ENCODE measurements around the gene ECE1.
A peak's percentile ranks its signal among the peaks of the same experiment; 100 is the strongest.
"Not testable (repeated sequence)": the region's sequence is repeated elsewhere in the genome, so short reads cannot be mapped to it uniquely, and the experiment has no call there.

Gene ECE1

DNA sequence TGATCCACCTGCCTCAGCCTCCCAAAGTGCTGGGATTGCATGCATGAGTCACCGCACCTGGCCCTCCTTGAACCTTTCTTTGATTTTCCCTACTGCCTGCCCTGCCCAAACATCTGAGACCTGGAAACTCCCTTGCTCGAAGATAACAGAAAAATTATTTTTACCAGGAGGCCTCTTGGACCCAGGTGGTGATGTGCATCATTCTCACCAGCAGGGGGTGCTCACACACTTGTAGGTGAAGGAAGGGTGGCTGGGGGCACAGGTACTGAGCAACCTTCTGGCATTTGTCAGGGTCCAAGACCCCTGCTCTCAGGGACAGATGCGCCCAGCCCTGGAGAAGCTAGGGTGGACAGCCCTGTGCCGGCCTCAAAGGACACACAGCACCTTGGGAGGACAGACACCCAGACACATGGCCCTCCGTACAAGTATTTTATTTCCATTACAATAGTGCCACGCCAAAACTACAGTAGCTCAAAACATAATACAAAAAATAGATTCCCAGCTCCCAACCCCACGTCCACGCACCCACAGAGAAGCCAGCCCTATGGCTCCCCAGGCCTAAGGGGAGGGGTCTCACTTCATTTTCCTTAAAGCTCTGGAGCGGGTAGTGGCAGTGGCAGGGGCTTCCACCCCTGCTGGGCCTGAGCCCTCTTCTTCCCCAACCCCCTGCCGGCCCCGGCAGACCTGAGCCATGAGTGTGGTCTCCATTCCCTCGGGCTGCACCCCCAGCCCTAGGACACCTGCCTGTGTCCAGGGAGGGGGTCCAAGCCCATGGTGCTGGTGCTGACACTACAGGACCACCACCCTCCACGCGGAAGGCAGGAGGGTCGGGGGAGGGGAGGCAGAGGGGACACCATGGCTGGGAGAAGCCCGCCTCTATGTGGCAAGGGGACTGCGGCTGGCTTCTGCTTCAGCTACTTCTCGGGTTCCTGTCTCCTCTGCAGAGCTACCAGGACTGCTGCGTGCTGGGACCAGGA, 73.1 kb downstream of the ECE1 start:
- peak; percentile 78 for DNase-seq

DNA sequence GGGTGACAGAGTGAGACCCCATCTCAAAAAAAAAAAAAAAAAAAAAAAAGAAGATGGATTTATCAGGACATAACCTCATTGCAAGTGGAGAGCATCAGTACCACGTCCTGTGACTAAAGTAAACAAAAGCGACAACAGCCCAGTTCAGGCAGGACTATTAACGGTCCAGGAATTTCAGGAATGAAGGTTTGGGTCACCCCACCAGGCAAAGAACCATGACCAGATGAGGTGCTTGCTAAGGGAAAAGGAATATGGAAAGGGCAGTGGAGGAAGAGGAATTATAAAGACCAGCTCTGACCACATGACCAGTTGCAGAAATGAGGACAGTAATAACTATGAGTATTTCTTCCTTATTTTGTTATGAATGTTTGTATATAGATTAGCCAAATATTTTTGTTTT, 78.1 kb downstream of the ECE1 start:
- DNase-seq = no peak

DNA sequence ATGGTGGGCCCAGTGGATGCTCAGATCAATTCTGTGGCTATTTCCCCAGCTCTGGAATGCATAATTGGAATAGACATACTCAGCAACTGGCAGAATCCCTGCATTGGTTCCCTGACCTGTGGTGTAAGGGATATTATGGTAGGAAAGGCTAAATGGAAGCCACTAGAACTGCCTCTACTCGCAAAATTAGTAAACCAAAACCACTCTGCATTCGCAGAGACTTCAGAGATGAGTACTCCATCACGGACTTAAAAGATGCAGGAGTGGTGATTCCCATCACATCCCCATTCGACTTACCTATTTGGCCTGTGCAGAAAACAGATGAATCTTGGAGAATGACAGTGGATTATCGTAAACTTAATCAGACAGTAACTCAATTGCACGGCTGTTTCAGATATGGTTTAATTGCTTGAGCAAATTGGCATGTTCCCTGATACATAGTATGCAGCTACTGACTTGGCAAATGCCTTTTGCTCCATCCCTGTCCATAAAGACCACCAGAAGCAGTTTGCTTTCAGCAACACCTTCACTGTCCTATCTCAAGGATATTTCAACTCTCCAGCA, 82.0 kb downstream of the ECE1 start:
- peak; percentile 61 for DNase-seq

DNA sequence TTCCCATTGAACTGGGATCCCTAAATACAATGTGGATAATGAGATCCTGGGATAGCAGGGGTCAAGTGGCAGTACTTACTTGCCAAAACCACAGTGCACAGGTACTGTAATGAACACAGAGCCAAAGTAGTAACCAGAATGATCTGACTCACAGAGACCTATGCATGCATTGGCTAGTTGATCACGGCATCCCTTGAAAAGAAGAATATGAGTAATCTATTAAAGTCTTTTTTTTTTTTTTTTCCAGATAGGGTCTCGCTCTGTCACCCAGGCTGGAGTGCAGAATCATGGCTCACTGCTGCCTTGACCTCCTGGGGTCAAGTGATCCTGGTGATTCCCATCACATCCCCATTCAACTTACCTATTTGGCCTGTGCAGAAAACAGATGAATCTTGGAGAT, 84.1 kb downstream of the ECE1 start:
- DNase-seq = peak; percentile 71

- DNase-seq = no peak
These were observed 84.8 kb downstream of the ECE1 start for GRCh38 chr1:21205416-21205815.

GRCh38 chr1:21201650-21202049, 88.6 kb downstream of the ECE1 start:
- DNase-seq = no peak

DNA sequence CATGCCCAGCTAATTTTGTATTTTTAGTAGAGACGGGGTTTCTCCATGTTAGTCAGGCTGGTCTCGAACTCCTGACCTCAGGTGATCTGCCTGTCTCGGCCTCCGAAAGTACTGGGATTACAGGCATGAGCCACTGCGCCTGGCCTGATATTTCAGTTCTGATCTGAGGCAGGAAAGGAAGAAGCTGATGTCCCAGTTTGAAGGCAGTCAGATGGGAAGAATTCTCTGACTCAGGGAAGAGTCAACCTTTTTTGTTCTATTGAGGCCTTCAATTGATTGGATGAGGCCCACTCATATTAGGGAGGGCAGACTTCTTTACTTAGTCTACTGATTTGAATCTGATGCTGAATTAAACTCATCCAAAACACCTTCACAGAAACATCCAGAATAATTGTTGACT, 89.0 kb downstream of the ECE1 start:
- DNase-seq = not testable (repeated sequence)

DNA sequence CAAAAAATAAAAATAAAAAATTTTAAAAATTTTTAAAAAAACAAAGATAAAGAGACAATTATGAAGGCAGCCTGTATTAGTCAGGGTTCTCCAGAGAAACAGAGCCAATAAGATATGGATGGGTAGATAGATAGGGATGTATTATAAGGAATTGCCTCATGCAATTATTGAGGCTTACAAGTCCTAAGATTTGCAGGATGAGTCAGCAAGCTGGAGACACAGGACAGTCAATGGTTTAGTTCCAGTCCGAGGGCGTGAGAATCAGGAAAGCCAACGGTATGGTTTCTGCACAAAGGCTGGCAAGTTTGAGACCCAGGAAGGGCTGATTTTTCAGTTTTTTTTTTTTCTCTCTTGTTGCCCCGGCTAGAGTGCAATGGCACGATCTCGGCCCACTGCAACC, 89.5 kb downstream of the ECE1 start:
- DNase-seq = no peak

GRCh38 chr1:21198929-21199328, 91.3 kb downstream of the ECE1 start:
- no peak for DNase-seq

DNA sequence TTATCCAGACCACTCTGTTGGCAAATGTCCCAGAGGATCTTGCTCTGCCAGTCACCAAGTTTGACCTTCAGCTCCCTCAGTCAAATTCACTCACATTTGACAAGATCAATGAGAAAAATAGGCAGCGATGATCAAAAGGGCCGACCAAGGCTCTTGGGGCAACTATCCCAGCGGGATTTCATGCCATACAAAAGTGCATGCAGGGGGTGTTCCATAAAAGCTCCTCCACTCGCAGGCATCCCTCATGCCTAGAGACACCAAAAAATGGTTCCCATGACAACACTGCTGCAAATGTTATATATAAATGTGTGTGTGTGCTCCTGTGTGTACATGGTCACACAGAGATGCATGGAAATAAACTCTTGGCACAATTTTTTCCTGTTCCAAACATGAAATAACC, 97.4 kb downstream of the ECE1 start:
- DNase-seq = no peak

DNA sequence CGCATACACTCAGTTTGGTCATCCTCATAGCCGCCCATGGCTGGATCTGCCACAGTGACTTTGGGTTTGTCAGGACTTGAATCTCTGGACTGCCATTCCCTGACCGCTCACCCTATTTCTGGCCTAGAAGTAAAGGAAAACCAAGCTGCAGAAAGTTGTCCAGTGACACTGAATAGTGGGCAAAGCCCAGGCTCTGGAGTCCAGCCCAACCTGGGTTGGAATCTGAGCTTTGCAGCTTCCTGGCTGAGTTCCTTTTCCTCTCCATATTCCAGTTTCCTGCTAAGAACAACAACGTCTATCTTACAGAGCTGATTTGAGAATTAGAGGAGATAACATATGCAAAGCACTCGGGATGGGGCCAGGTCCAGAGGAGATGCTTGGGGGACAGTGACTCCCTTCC, 98.0 kb downstream of the ECE1 start:
- DNase-seq = no peak

- not testable (repeated sequence) for DNase-seq
These were observed 99.5 kb downstream of the ECE1 start for GRCh38 chr1:21190771-21191170.

- no peak for DNase-seq
These were observed 100.3 kb downstream of the ECE1 start for GRCh38 chr1:21189906-21190500.

- DNase-seq = no peak
These were observed 100.8 kb downstream of the ECE1 start for GRCh38 chr1:21189421-21189820.

GRCh38 chr1:21188235-21188634, 102.0 kb downstream of the ECE1 start:
- no peak for DNase-seq

DNA sequence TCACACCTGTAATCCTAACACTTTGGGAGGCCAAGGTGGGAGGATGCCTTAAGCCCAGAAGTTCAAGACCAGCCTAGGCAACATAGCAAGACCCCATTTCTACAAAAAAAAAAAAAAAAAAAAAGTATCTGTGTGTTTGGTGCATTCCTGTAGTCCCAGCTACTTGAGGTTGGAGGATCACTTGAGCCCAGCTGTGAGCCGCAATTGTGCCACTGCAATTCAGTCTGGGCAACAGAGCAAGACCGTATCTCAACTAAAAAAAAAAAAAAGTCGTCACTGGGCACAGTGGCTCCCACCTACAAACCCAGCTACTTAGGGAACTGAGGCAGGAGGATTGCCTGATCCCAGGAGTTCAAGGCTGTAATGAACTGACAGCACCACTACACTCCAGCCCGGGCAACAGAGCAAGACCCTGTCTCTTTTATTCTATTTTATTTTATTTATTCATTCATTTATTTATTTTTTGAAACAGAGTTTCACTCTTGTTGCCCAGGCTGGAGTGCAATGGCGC, 105.0 kb downstream of the ECE1 start:
- no peak for DNase-seq

DNA sequence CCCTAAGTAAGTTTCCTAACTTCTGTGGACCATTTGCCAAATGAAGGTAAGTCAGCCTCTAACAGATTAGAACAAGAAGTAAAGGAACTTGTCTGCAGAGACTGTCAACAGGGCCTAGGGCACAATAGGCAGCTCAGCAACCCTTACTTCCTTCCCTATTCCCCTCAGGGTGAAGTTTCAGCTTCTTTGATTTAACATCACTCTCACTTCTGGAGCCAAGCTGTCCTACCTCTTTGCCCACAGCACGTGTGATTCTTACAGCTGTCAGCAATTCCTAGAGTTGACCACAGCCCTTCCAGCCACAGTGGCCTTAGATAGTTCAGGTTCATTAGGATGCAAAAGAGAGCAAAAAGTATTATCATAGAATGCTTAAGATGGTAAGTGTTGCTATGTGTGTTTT, 106.0 kb downstream of the ECE1 start:
- DNase-seq = no peak

GRCh38 chr1:21182181-21182731, 108.0 kb downstream of the ECE1 start:
- no peak for DNase-seq

DNA sequence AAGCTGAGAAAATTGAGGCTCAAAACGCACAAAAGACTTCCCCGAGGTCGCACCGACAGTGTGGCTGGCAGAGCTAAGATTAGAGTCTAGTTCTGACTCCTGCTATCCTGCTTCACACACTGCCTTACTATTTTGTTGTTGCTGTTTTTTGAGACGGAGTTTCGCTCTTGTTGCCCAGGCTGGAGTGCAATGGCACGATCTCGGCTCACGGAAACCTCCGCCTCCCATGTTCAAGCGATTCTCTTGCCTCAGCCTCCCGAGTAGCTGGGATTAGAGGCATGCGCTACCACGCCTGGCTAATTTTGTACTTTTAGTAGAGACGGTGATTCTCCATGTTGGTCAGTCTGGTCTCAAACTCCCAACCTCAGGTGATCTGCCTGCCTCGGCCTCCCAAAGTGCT, 112.0 kb downstream of the ECE1 start:
- DNase-seq = not testable (repeated sequence)

GRCh38 chr1:21176586-21177555, 113.4 kb downstream of the ECE1 start, which contains the start of gene EIF4G3:
EIF4G3 (minus strand) TSS chr1:21176897; CDS start chr1:21002742, 174,155 bp downstream.
- DNase-seq = peak; percentile 100

- DNase-seq = peak; percentile 40
These were observed 114.3 kb downstream of the ECE1 start for GRCh38 chr1:21175670-21176581.

Measured in activated CD4-positive, alpha-beta T cell treated with anti-CD3 and anti-CD28 coated beads, Interleukin-10, Interleukin-2, amounts not matched to agents 100 ng/mL and 50 ng/mL, durations not matched to agents 16 hours and 8 hours (primary cell).